IMR-90 (cell line): ENCODE data around the gene FPR3. TPM values are rescaled to one million over a fixed set of nuclear protein-coding genes. Genes with fewer than 3 reads are reported as not detected.

Source experiments
- ATAC-seq: fragments of 200-7000 bp; cut with Tn5 transposase; 2 replicates; pipeline ENCODE4 v1.9.1; 2020; ENCODE audit warnings: low read depth, mild to moderate bottlenecking, moderate library complexity
- BruUV-seq: library from RNA; stranded (reverse); fragments of 400-500 nt; replicated peaks from 2 replicates; lab custom pipeline; 2021; lab: Mats Ljungman, UMichigan
- CTCF ChIA-PET: fragments of 300-600 bp; formaldehyde crosslinking; extraction: SDS; loops from one replicate; lab custom pipeline; 2021; ENCODE audit warnings: antibody characterized with exemption; lab: Yijun Ruan, JAX
- POLR2A ChIA-PET: fragments of 300-600 bp; sonication (Branson Sonifier 250); formaldehyde crosslinking; loops from one replicate; lab custom pipeline; 2022; ENCODE audit warnings: antibody characterized with exemption; ENCODE audit not compliant: unreplicated experiment; lab: Charles Lee
- DNase-seq: peaks from one replicate; pipeline ENCODE4 v3.0.0; 2013
- H2AFZ ChIP-seq: replicated peaks from 2 replicates; pipeline ENCODE3; 2013; ENCODE audit warnings: low read length, mild to moderate bottlenecking; ENCODE audit not compliant: poor library complexity
- H2AK5ac ChIP-seq: 2 replicates; pipeline ENCODE4 v1.6.1; 2013; ENCODE audit warnings: low read depth, low read length, inconsistent platforms
- H2AK9ac ChIP-seq: replicated peaks from 2 replicates; pipeline ENCODE3; 2013; ENCODE audit warnings: mild to moderate bottlenecking, low read depth, low read length, moderate library complexity; ENCODE audit not compliant: poor library complexity
- H2BK120ac ChIP-seq: 2 replicates; pipeline ENCODE4 v1.6.1; 2013; ENCODE audit warnings: low read depth, low read length, inconsistent platforms
- H2BK15ac ChIP-seq: 3 replicates; pipeline ENCODE4 v1.6.1; 2013; ENCODE audit warnings: low read depth, low read length, inconsistent platforms
- H2BK20ac ChIP-seq: 2 replicates; pipeline ENCODE4 v1.6.1; 2013; ENCODE audit warnings: low read depth, mild to moderate bottlenecking, inconsistent platforms, low read length, moderate library complexity
- H2BK5ac ChIP-seq: 2 replicates; pipeline ENCODE4 v1.6.1; 2013; ENCODE audit warnings: mild to moderate bottlenecking, low read depth, low read length, inconsistent platforms; ENCODE audit not compliant: poor library complexity, severe bottlenecking
- H3K14ac ChIP-seq: replicated peaks from 2 replicates; pipeline ENCODE4 v1.6.1; 2013; ENCODE audit warnings: low read depth, low read length, inconsistent platforms
- H3K18ac ChIP-seq: 2 replicates; pipeline ENCODE4 v1.6.1; 2013; ENCODE audit warnings: low read depth, low read length, control low read depth
- H3K23ac ChIP-seq: 2 replicates; pipeline ENCODE4 v1.6.1; 2013; ENCODE audit warnings: low read depth, low read length, inconsistent platforms
- H3K27ac ChIP-seq: 2 replicates; pipeline ENCODE4 v1.5.1; 2013; ENCODE audit warnings: mild to moderate bottlenecking, control low read depth, low read length; ENCODE audit not compliant: insufficient read depth
- H3K27me3 ChIP-seq: 2 replicates; pipeline ENCODE4 v1.6.1; 2013; ENCODE audit warnings: low read length; ENCODE audit not compliant: control insufficient read depth, insufficient read depth
- H3K36me3 ChIP-seq: 2 replicates; pipeline ENCODE4 v1.6.1; 2013; ENCODE audit warnings: low read length, mixed read lengths; ENCODE audit not compliant: control insufficient read depth, insufficient read depth
- H3K4ac ChIP-seq: 2 replicates; pipeline ENCODE4 v1.6.1; 2013; ENCODE audit warnings: low read depth, low read length, inconsistent platforms
- H3K4me1 ChIP-seq: 2 replicates; pipeline ENCODE4 v1.6.1; 2013; ENCODE audit warnings: low read length, mixed read lengths; ENCODE audit not compliant: control insufficient read depth, insufficient read depth
- H3K4me2 ChIP-seq: 2 replicates; pipeline ENCODE4 v1.6.1; 2013; ENCODE audit warnings: low read depth, mild to moderate bottlenecking, control low read depth, low read length, moderate library complexity
- H3K4me3 ChIP-seq: 2 replicates; pipeline ENCODE4 v1.5.1; 2013; ENCODE audit warnings: low read depth, mild to moderate bottlenecking, control low read depth, low read length, moderate library complexity; ENCODE audit not compliant: insufficient read depth
- H3K56ac ChIP-seq: 2 replicates; pipeline ENCODE4 v1.6.1; 2013; ENCODE audit warnings: low read length, inconsistent platforms; ENCODE audit not compliant: insufficient read depth; ENCODE audit errors: extremely low read depth
- H3K79me1 ChIP-seq, 2 experiments: 2 replicates each; pipeline ENCODE4 v1.6.1; 2013; ENCODE audit warnings: low read length in 2 of 2, inconsistent platforms in 1 of 2, low read depth in 1 of 2
- H3K9ac ChIP-seq: 2 replicates; pipeline ENCODE4 v1.6.1; 2013; ENCODE audit warnings: low read depth, low read length, control low read depth
- H3K9me1 ChIP-seq: 2 replicates; pipeline ENCODE4 v1.6.1; 2013; ENCODE audit warnings: low read length, inconsistent platforms; ENCODE audit not compliant: insufficient read depth
- H3K9me3 ChIP-seq: 2 replicates; pipeline ENCODE4 v1.6.1; 2013; ENCODE audit warnings: low read length; ENCODE audit not compliant: control insufficient read depth, insufficient read depth
- H4K20me1 ChIP-seq: 2 replicates; pipeline ENCODE4 v1.6.1; 2013; ENCODE audit warnings: low read length, inconsistent platforms; ENCODE audit not compliant: insufficient read depth
- H4K5ac ChIP-seq: 2 replicates; pipeline ENCODE4 v1.6.1; 2013; ENCODE audit warnings: mild to moderate bottlenecking, low read depth, low read length, control low read depth
- H4K8ac ChIP-seq, 2 experiments: 2 replicates each; pipeline ENCODE4 v1.6.1; 2013; ENCODE audit warnings: low read depth in 2 of 2, low read length in 2 of 2, control low read depth in 1 of 2, inconsistent platforms in 1 of 2
- H4K91ac ChIP-seq: 2 replicates; pipeline ENCODE4 v1.6.1; 2013; ENCODE audit warnings: low read depth, low read length, inconsistent platforms; ENCODE audit not compliant: insufficient read depth
- BHLHE40 ChIP-seq: fragments of 150-350 bp; IDR thresholded peaks from 2 replicates; pipeline ENCODE4 v1.6.1; 2016; ENCODE audit warnings: mild to moderate bottlenecking, low read depth, low read length
- CEBPB ChIP-seq: IDR thresholded peaks from 2 replicates; pipeline ENCODE4 v1.6.1; 2012; ENCODE audit warnings: low read depth, low read length, improper control_type of control experiment
- CHD1 ChIP-seq: IDR thresholded peaks from 2 replicates; pipeline ENCODE4 v1.6.1; 2012; ENCODE audit warnings: low read depth, low read length, improper control_type of control experiment
- CTCF ChIP-seq: conservative IDR thresholded peaks from 2 replicates; pipeline ENCODE4 v1.5.1; 2012; ENCODE audit warnings: mild to moderate bottlenecking, low read depth, low read length, improper control_type of control experiment
- FOS ChIP-seq: fragments of 150-350 bp; IDR thresholded peaks from 2 replicates; pipeline ENCODE4 v1.6.1; 2016; ENCODE audit warnings: low read depth, low read length
- MAFK ChIP-seq: IDR thresholded peaks from 2 replicates; pipeline ENCODE4 v1.6.1; 2012; ENCODE audit warnings: low read depth, low read length, improper control_type of control experiment
- MAZ ChIP-seq: IDR thresholded peaks from 2 replicates; pipeline ENCODE4 v1.6.1; 2012; ENCODE audit warnings: low read depth, mild to moderate bottlenecking, low read length, improper control_type of control experiment, moderate library complexity, borderline replicate concordance
- MXI1 ChIP-seq: IDR thresholded peaks from 2 replicates; pipeline ENCODE4 v1.6.1; 2012; ENCODE audit warnings: low read depth, mild to moderate bottlenecking, low read length, moderate library complexity, borderline replicate concordance
- RAD21 ChIP-seq: IDR thresholded peaks from 2 replicates; pipeline ENCODE4 v1.6.1; 2012; ENCODE audit warnings: low read length, improper control_type of control experiment
- RCOR1 ChIP-seq: IDR thresholded peaks from 2 replicates; pipeline ENCODE4 v1.6.1; 2012; ENCODE audit warnings: mild to moderate bottlenecking, low read length, improper control_type of control experiment; ENCODE audit not compliant: insufficient replicate concordance
- RFX5 ChIP-seq: IDR thresholded peaks from 2 replicates; pipeline ENCODE4 v1.8.0; 2012; ENCODE audit warnings: low read depth, mild to moderate bottlenecking, low read length, moderate library complexity
- WGBS, 2 experiments: methylation state at CpG; one replicate each; pipeline versions ENCODE4 v1.1.5 to v1.1.7; 2013; ENCODE audit warnings: missing lambda C conversion rate in 2 of 2; ENCODE audit not compliant: insufficient read length in 1 of 2; ENCODE audit errors: extremely low coverage in 2 of 2; 5-methylcytosine and 5-hydroxymethylcytosine counted together
- dilution Hi-C: fragments of 300-500 bp; cut with HindIII; formaldehyde crosslinking; loops from one replicate; pipeline ENCODE4 v1.14.3; 2018; ENCODE audit warnings: low sequenced_read_pairs; ENCODE audit not compliant: unreplicated experiment
- in situ Hi-C: fragments of 300-500 bp; cut with MboI; formaldehyde crosslinking; loops from 3 replicates; pipeline ENCODE4 v1.14.3; 2019; ENCODE audit warnings: low sequenced_read_pairs, inconsistent platforms, mixed read lengths
- intact Hi-C: fragments of 100-400 bp; cut with micrococcal nuclease; formaldehyde crosslinking; loops from 2 replicates; pipeline ENCODE4 v1.10.0; 2022
- polyA plus RNA-seq, 3 experiments: library from polyadenylated mRNA; depleted of rRNA; stranded (reverse); fragments of >200 nt; gene quantifications; 2 replicates each; pipeline ENCODE4 v1.2.3, GENCODE V29; 2012; ENCODE audit warnings: low replicate concordance in 1 of 3
- total RNA-seq: library from RNA; depleted of rRNA; stranded (reverse); fragments of >200 nt; gene quantifications from 2 replicates; pipeline ENCODE4 v1.2.3, GENCODE V29; 2012
- TF ChIP-seq, protein P1 (sequence below): fragments of 150-350 bp; IDR thresholded peaks from 2 replicates; pipeline ENCODE4 v1.6.1; 2017; ENCODE audit warnings: mild to moderate bottlenecking, antibody characterized with exemption, low read length, low read depth

Gene FPR3
- total and polyA plus RNA-seq, 2 of the 4 experiments (the other 2 are of a cell fraction), result not detected

GRCh38 chr19:51751655-51752054 is 43.3 kb upstream of the FPR3 start, which contains the start of gene FPR1:
Gene FPR1 (minus strand): TSS chr19:51751878. CDS start chr19:51746994, 4,884 bp downstream.
- no peak within 1 kb of the TSS for H4K5ac ChIP-seq
- intact Hi-C loops, result no loop called here
- DNase-seq (no peak), ATAC-seq (no peak)
- peaks cover 6% of the 10 kb centered on the region for H3K9me3 ChIP-seq
- ChIA-PET CTCF (no interaction called here), POLR2A (no interaction called here)
- no peak within 1 kb of the TSS for H3K56ac ChIP-seq
- TF ChIP-seq CTCF (no peak), MXI1 (no peak), FOS (no peak), CEBPB (no peak), MAZ (no peak), RCOR1 (no peak), BHLHE40 (no peak), RFX5 (no peak), RAD21 (no peak), CHD1 (no peak), MAFK (no peak)
- TF ChIP-seq, protein P1, sequence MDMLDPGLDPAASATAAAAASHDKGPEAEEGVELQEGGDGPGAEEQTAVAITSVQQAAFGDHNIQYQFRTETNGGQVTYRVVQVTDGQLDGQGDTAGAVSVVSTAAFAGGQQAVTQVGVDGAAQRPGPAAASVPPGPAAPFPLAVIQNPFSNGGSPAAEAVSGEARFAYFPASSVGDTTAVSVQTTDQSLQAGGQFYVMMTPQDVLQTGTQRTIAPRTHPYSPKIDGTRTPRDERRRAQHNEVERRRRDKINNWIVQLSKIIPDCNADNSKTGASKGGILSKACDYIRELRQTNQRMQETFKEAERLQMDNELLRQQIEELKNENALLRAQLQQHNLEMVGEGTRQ, result no peak
- H3K27ac ChIP-seq, result no peak within 1 kb of the TSS
- H3K18ac ChIP-seq, result no peak within 1 kb of the TSS
- no peak within 1 kb of the TSS for H3K9ac ChIP-seq
- H2AK5ac ChIP-seq, result no peak within 1 kb of the TSS
- no peak within 1 kb of the TSS for H3K4me2 ChIP-seq
- no peak within 1 kb of the TSS for H4K8ac ChIP-seq
- H2BK20ac ChIP-seq, result no peak within 1 kb of the TSS
- H2BK15ac ChIP-seq, result no peak within 1 kb of the TSS
- no peaks in the 10 kb centered on the region for H3K9me1 ChIP-seq
- H3K4me3 ChIP-seq, result no peak within 1 kb of the TSS
- no peak within 1 kb of the TSS for H3K23ac ChIP-seq
- no peaks in the 10 kb centered on the region for H3K79me1 ChIP-seq
- H3K14ac ChIP-seq, result no peak within 1 kb of the TSS
- no peak within 1 kb of the TSS for H2BK5ac ChIP-seq
- H3K4ac ChIP-seq, result no peak within 1 kb of the TSS
- no TSS peak for BruUV-seq
- H4K91ac ChIP-seq, result no peak within 1 kb of the TSS
- no peaks in the 10 kb centered on the region for H4K20me1 ChIP-seq
- no peak within 1 kb of the TSS for H2BK120ac ChIP-seq
- in situ Hi-C loops, result no loop called here
- H3K27me3 ChIP-seq, result no peaks in the 10 kb centered on the region
- no peak within 1 kb of the TSS for H2AFZ ChIP-seq
- no peak within 1 kb of the TSS for H2AK9ac ChIP-seq
- dilution Hi-C loops, result no loop called here
- H3K4me1 ChIP-seq, result no peaks in the 10 kb centered on the region
- WGBS, 2 experiments, result no CpG with 5 or more reads among the region's 2 CpGs
- no peaks in the 10 kb centered on the region for H3K36me3 ChIP-seq
